Activated CD4-positive, alpha-beta memory T cell treated with anti-CD3 and anti-CD28 coated beads for 36 hours (primary cell): ENCODE measurements around the gene TGM5. TPM values are rescaled to one million over a fixed set of nuclear protein-coding genes. Genes with fewer than 3 reads are reported as not detected.
A peak's percentile ranks its signal among the peaks of the same experiment; 100 is the strongest.
"Not testable (repeated sequence)": the region's sequence is repeated elsewhere in the genome, so short reads cannot be mapped to it uniquely, and the experiment has no call there.

Experiments
- CTCF ChIA-PET: fragments of 350-600 bp; sonication (Branson Sonifier 250); formaldehyde crosslinking; loops from one replicate; lab custom pipeline; 2021; ENCODE audit warnings: antibody characterized with exemption, inconsistent platforms; lab: Charles Lee
- POLR2A ChIA-PET: fragments of 350-600 bp; sonication (Branson Sonifier 250); formaldehyde crosslinking; loops from one replicate; lab custom pipeline; 2021; ENCODE audit warnings: antibody characterized with exemption; lab: Charles Lee
- DNase-seq: peaks from one replicate; pipeline ENCODE4 v3.0.0-alpha.2; 2020
- H3K27ac Mint-ChIP-seq: one replicate; pipeline ENCODE4 v1.8.0; 2021; ENCODE audit warnings: mixed read lengths
- H3K27me3 Mint-ChIP-seq: one replicate; pipeline ENCODE4 v1.8.0; 2021; ENCODE audit warnings: mixed read lengths
- H3K36me3 Mint-ChIP-seq: one replicate; pipeline ENCODE4 v1.8.0; 2021; ENCODE audit warnings: mixed read lengths
- H3K4me1 Mint-ChIP-seq: one replicate; pipeline ENCODE4 v1.8.0; 2021; ENCODE audit warnings: low read depth, mixed read lengths
- H3K4me3 Mint-ChIP-seq: one replicate; pipeline ENCODE4 v1.8.0; 2021; ENCODE audit warnings: mild to moderate bottlenecking, mixed read lengths
- H3K9me3 Mint-ChIP-seq: one replicate; pipeline ENCODE4 v1.8.0; 2021; ENCODE audit warnings: mixed read lengths
- intact Hi-C: fragments of 100-400 bp; cut with micrococcal nuclease; formaldehyde crosslinking; loops from one replicate; pipeline ENCODE4 v1.15.1; 2023
- total RNA-seq, 2 experiments: library from RNA; stranded (reverse); gene quantifications; one replicate each; pipeline ENCODE4 v1.2.3, GENCODE V29; 2021

The TGM5 gene
- total RNA-seq, 2 experiments from 2014 or later, result not detected

DNA sequence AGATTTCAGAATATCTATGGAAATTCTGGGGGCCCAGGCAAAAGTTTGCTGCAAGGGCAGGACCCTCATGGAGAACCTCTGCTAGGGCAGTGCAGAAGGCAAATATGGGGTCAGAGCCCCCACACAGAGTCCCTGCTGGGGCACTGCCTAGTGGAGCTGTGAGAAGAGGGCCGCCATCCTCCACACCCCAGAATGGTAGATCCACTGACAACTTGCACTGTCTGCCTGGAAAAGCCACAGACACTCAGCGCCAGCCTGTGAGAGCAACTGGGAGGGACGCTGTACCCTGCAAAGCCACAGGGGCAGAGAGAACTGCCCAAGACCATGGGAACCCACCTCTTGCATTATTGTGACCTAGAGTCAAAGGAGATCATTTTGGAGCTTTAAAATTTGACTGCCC is 67.7 kb downstream of the TGM5 start:
- Mint-ChIP-seq H3K9me3 (peaks cover 7% of the 10 kb centered on the region), H3K27ac (no peak overlapping the region), H3K36me3 (peaks cover 28% of the 10 kb centered on the region), H3K4me3 (no peak overlapping the region), H3K27me3 (no peaks in the 10 kb centered on the region), H3K4me1 (peaks cover 2% of the 10 kb centered on the region)
- DNase-seq, result no peak
- intact Hi-C loops, result no loop called here
- POLR2A ChIA-PET, result no interaction called here
- CTCF ChIA-PET, result interaction anchor here (1.7 kb wide), 1 partner anchor 86 kb away, joined by 4 read pairs; no protein-coding TSS in a partner anchor

DNA sequence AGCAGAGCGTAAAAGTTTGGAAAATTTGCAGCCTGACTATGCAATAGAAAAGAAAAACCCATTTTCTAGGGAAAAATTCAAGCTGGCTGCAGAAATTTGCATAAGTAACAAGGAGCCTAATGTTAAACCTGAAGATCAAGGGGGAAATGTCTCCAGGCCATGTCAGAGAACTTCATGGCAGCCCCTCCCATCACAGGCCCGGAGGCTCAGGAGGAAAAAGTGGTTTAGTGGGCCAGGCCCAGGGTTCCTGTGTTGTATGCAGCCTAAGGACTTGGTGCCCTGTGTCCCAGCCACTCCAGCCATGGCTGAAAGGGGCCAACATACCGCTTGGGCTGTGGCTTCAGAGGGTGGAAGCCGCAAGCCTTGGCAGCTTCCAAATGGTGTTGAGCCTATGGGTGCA is 68.2 kb downstream of the TGM5 start:
- peaks cover 28% of the 10 kb centered on the region for H3K36me3 Mint-ChIP-seq
- H3K4me3 Mint-ChIP-seq, DNase-seq, POLR2A ChIA-PET, H3K9me3 Mint-ChIP-seq, H3K4me1 Mint-ChIP-seq, H3K27ac Mint-ChIP-seq, intact Hi-C loops, CTCF ChIA-PET, H3K27me3 Mint-ChIP-seq: not testable (repeated sequence)

DNA sequence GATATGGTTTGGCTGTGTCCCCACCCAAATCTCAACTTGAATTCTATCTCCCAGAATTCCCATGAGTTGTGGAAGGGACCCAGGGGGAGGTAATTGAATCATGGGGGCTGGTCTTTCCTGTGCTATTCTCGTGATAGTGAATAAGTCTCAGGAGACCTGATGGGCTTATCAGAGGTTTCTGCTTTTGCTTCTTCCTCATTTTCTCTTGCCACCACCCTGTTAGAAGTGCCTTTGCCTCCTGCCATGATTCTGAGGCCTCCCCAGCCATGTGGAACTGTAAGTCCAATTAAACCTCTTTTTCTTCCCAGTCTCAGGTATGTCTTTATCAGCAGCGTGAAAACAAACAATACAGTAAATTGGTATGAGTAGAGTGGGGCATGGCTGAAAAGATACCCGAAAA is 69.0 kb downstream of the TGM5 start:
- H3K4me3 Mint-ChIP-seq, DNase-seq, intact Hi-C loops, H3K27ac Mint-ChIP-seq, H3K27me3 Mint-ChIP-seq, H3K4me1 Mint-ChIP-seq, POLR2A ChIA-PET, H3K9me3 Mint-ChIP-seq: not testable (repeated sequence)
- CTCF ChIA-PET, result interaction anchor here (1.0 kb wide), 1 partner anchor 27 kb away, joined by 3 read pairs; no protein-coding TSS in a partner anchor
- H3K36me3 Mint-ChIP-seq, result peaks cover 35% of the 10 kb centered on the region

DNA sequence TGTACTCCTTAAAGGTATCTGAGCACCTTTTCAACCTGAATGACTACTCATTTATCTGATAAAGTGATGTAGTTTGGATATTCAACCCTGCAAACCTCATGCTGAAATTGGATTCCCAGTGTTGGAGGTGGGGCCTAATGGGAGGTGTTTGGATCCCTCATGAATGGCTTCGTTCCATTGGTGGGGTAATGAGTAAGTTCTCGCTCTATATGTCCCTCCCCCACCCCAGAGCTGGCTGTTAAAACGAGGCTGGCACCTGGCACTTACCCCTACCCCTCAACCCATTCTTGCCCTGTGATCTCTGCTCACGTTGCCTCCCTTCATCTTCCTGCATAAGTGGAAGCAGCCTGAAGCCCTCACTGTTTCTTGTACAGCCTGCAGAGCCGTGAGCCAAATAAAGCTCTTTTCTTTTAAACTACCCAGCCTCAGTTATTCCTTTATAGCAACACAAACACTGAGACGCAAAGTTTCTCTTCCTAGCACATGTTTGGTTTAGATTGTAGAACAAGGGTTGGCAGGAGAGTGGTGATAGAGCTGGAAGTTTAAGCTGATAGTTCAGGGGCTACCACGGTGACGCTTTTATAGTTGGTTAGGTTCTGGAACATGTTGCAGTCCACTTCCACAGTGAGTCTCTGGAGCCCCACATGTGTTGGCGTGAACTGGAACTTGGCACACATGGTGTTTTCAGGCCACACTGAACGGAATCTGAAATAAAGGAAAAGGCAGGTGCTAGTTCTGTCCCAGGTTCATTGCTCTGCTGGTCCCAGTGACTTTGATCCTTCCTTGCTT is 69.8 kb downstream of the TGM5 start:
- DNase-seq, result no peak
- no peak overlapping the region for H3K27ac Mint-ChIP-seq
- H3K27me3 Mint-ChIP-seq, result no peaks in the 10 kb centered on the region
- intact Hi-C loops, result no loop called here
- ChIA-PET CTCF (interaction anchor here (1.0 to 1.5 kb wide), 2 partner anchors 11 to 28 kb away, joined by 3 read pairs; partner anchors contain the start of gene CCNDBP1), POLR2A (no interaction called here)
- no peak overlapping the region for H3K4me3 Mint-ChIP-seq
- peaks cover 40% of the 10 kb centered on the region for H3K36me3 Mint-ChIP-seq
- peaks cover 2% of the 10 kb centered on the region for H3K4me1 Mint-ChIP-seq
- peaks cover 7% of the 10 kb centered on the region for H3K9me3 Mint-ChIP-seq

DNA sequence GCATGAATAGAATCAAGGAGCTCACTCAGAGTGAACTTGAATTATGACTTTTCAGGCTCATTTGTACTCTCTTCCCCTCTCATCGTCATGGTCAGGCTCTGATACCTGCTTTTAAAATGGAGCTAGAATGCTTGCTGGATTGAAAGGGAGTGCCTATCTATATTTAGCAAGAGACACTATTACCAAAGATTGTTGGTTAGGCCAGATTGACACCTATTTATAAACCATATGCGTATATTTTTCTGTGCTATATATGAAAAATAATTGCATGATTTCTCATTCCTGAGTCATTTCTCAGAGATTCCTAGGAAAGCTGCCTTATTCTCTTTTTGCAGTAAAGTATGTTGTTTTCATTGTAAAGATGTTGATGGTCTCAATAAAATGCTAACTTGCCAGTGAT is 71.9 kb downstream of the TGM5 start:
- DNase-seq, result no peak
- Mint-ChIP-seq H3K36me3 (peaks cover 50% of the 10 kb centered on the region), H3K27me3 (no peaks in the 10 kb centered on the region), H3K4me3 (no peak overlapping the region), H3K27ac (no peak overlapping the region), H3K4me1 (peaks cover 1% of the 10 kb centered on the region), H3K9me3 (peaks cover 7% of the 10 kb centered on the region)
- intact Hi-C loops, result no loop called here
- ChIA-PET POLR2A (no interaction called here), CTCF (interaction anchor here (2.4 to 6.8 kb wide), 2 partner anchors 9 to 91 kb away, joined by 8 to 46 read pairs; no protein-coding TSS in a partner anchor)

DNA sequence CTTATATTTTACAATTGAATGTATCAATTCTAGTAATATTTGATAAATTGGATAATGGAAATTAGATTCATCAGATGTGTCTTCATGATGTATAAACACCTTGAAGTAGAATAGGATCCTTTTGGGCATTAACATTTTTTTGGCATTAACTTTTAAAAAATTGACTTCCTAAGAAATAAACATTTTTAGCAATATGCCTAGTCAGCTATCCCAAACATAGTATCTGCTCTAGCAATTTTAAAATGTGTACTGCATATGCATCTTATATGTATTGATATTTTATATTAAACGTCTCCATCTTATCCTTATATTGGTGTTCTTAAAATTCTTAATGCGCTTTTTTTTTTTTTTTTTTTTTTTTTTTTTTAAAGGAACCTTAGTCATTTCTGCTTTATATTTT is 73.0 kb downstream of the TGM5 start:
- H3K9me3 Mint-ChIP-seq, result peaks cover 7% of the 10 kb centered on the region
- H3K4me3 Mint-ChIP-seq, result no peak overlapping the region
- ChIA-PET CTCF (interaction anchor here (2.0 to 6.8 kb wide), 2 partner anchors 10 to 32 kb away, joined by 7 to 46 read pairs; no protein-coding TSS in a partner anchor), POLR2A (no interaction called here)
- H3K4me1 Mint-ChIP-seq, result peaks cover under 1% of the 10 kb centered on the region
- H3K36me3 Mint-ChIP-seq, result peaks cover 52% of the 10 kb centered on the region
- H3K27me3 Mint-ChIP-seq, result no peaks in the 10 kb centered on the region
- no peak for DNase-seq
- intact Hi-C loops, result no loop called here
- H3K27ac Mint-ChIP-seq, result no peak overlapping the region

DNA sequence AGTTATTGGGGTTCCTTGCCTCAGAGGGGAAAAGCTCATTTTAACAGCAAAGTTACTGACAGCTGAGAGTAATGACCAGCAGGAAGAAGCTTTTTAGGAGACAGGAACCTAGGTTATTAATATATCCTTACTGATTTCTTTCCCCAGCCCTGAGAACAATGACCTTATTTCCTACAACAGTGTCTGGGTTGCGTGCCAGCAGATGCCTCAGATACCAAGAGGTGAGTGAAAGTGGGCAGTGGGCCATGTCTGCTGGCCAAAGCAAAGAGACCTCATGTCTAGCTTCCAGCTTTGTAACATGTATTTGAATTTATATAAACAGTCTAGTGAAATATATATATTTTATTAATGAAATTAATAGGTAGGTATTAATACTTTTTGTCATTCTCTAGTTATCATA is 76.5 kb downstream of the TGM5 start:
- Mint-ChIP-seq H3K4me3 (no peak overlapping the region), H3K27me3 (no peaks in the 10 kb centered on the region), H3K36me3 (peaks cover 31% of the 10 kb centered on the region), H3K27ac (no peak overlapping the region), H3K9me3 (no peaks in the 10 kb centered on the region), H3K4me1 (peaks cover 18% of the 10 kb centered on the region)
- intact Hi-C loops, result no loop called here
- DNase-seq, result no peak
- CTCF ChIA-PET, result interaction anchor here (0.9 to 6.8 kb wide), 3 partner anchors 14 to 35 kb away, joined by 3 to 46 read pairs (median 4); no protein-coding TSS in a partner anchor
- POLR2A ChIA-PET, result no interaction called here

DNA sequence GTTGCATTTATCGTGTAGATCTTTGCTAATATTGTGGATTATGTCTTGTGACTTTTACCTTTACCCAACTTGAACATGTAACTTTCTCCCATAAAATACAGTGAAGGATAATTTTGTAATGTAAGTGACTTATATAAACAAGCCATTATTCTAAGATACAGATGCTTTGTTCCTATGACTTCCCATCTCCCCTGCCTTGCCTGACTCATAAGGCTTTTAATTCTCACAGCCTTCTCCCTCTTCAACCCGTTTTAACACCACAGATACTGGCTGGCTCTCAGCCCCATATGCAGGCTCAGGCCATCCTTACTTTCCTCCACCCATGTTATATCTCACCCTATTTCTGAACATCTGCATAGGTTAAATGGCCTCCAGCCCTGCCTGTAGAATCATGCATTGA is 77.4 kb downstream of the TGM5 start:
- intact Hi-C loops, result loop anchor here (5.0 to 10.0 kb wide), 2 partner anchors 57 to 614 kb away; partner anchors contain the start of genes STARD9 and TMEM62
- CTCF ChIA-PET, result interaction anchor here (1.0 to 6.8 kb wide), 2 partner anchors 15 to 96 kb away, joined by 6 to 46 read pairs; no protein-coding TSS in a partner anchor
- H3K9me3 Mint-ChIP-seq, result no peaks in the 10 kb centered on the region
- no peak overlapping the region for H3K4me3 Mint-ChIP-seq
- no peaks in the 10 kb centered on the region for H3K27me3 Mint-ChIP-seq
- H3K36me3 Mint-ChIP-seq, result peaks cover 26% of the 10 kb centered on the region
- H3K4me1 Mint-ChIP-seq, result peaks cover 21% of the 10 kb centered on the region
- no peak overlapping the region for H3K27ac Mint-ChIP-seq
- DNase-seq, result no peak
- POLR2A ChIA-PET, result no interaction called here

DNA sequence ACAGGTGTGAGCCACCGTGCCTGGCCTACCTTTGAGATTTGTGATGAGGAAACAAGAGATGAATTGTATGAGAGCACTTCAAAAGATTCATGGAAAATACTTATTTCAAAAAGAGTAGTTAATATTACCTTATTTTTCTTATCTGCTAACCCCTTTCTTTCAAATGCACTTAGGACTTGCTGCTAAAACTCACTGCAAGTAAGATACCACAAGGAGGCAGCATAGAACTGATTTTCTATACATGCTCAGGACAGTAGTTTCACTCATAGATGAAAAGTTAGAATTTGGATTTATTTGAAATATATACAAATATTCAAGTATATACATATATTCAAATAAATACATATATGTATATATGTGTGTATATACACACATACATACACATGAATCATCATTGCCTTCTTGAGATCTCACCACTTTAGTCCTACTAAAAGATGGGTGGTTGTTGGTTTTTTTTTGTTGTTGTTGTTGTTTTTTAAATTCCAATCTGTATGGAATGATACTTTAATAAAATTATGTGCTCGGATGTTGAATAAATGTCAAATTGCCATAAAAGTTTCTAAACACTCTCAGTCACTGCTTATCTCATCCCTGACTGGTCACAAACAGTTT is 79.1 kb downstream of the TGM5 start:
- intact Hi-C loops, result loop anchor here (1.0 to 10.0 kb wide), 3 partner anchors 55 to 613 kb away; partner anchors contain the start of genes STARD9 and TMEM62

DNA sequence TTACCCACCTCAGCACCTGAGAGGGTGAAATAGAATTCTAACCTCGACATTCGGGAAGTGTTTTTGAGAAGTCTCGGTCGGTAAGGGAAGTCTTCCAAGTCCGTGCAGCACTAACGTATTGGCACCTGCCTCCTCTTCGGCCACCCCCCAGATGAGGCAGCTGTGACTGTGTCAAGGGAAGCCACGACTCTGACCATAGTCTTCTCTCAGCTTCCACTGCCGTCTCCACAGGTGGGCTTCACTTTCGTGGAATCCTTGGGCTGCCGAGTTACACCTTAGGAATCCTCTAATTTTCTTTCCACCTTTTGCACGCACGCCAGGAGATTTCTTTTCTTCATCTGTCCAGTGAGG is 80.8 kb downstream of the TGM5 start:
- no peaks in the 10 kb centered on the region for H3K27me3 Mint-ChIP-seq
- H3K9me3 Mint-ChIP-seq, result no peaks in the 10 kb centered on the region
- peak overlapping the region; percentile 91 for H3K4me3 Mint-ChIP-seq
- DNase-seq, result no peak
- H3K27ac Mint-ChIP-seq, result peak overlapping the region; percentile 86
- CTCF ChIA-PET, result interaction anchor here (0.9 to 2.2 kb wide), 6 partner anchors 11 to 173 kb away, joined by 3 to 14 read pairs (median 4); no protein-coding TSS in a partner anchor
- intact Hi-C loops, result loop anchor here (5.0 to 10.0 kb wide), 2 partner anchors 54 to 611 kb away; partner anchors contain the start of genes STARD9 and TMEM62
- POLR2A ChIA-PET, result interaction anchor here (0.6 to 1.0 kb wide), 2 partner anchors 80 to 318 kb away, joined by 3 read pairs; partner anchors contain the start of gene UBR1
- peaks cover 24% of the 10 kb centered on the region for H3K4me1 Mint-ChIP-seq
- peaks cover 12% of the 10 kb centered on the region for H3K36me3 Mint-ChIP-seq

More for the DNA sequence above, 79.1 kb downstream of the TGM5 start:
- POLR2A ChIA-PET, result no interaction called here
- H3K27me3 Mint-ChIP-seq, result no peaks in the 10 kb centered on the region
- H3K4me3 Mint-ChIP-seq, result no peak overlapping the region
- H3K36me3 Mint-ChIP-seq, result peaks cover 16% of the 10 kb centered on the region
- DNase-seq, result no peak
- peaks cover 21% of the 10 kb centered on the region for H3K4me1 Mint-ChIP-seq
- H3K27ac Mint-ChIP-seq, result no peak overlapping the region
- H3K9me3 Mint-ChIP-seq, result no peaks in the 10 kb centered on the region
- CTCF ChIA-PET, result interaction anchor here (1.0 to 2.2 kb wide), 2 partner anchors 17 to 37 kb away, joined by 4 to 14 read pairs; no protein-coding TSS in a partner anchor

DNA sequence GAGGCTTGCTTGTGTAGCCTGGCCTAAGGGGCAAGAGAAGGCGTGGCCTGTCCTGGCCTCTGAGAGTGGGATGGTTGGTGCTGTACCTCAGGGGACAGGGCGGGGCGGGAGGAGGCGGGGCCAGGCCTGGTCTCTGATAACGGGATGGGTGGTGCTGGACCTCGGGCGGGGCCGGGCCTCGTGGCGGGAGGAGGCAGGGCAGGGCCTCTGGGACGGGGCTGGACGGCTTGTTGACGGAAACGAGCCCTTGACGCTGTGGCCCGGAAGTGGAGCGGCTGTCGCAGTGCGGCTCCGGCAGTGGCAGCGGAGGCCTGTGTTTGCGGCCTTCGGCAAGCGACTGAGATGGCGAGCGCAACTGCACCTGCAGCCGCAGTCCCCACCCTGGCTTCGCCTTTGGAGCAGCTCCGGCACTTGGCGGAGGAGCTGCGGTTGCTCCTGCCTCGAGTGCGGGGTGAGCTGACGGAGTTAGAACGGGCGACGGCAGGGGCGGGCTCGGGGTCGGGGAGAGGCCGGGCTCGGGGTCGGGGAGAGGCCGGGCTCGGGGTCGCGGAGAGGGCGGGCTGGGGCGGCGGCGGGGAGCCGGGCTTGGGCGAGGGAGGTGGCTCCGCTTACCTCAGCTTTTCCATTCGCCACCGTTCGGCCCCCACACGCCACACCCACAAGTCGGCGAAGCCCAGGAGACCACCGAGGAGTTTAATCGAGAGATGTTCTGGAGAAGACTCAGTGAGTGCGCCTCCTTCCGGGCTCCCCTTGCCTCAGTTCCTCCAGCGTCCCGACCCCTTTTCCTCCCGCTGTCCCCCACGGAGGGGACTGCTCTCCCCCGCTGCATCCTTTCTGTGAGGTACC is 81.3 kb downstream of the TGM5 start, which contains the start of gene CCNDBP1:
CCNDBP1 (plus strand) TSS at position 247 of the 846 bp plus-strand sequence; CDS start at position 343, 96 bp downstream.
- peak within 1 kb of the TSS; percentile 86 for H3K27ac Mint-ChIP-seq
- no peaks in the 10 kb centered on the region for H3K27me3 Mint-ChIP-seq
- CTCF ChIA-PET, result interaction anchor here (1.4 to 2.2 kb wide), 3 partner anchors 11 to 100 kb away, joined by 3 to 14 read pairs (median 14); no protein-coding TSS in a partner anchor
- H3K4me1 Mint-ChIP-seq, result peaks cover 24% of the 10 kb centered on the region
- peak within 1 kb of the TSS; percentile 91 for H3K4me3 Mint-ChIP-seq
- POLR2A ChIA-PET, result no interaction called here
- H3K9me3 Mint-ChIP-seq, result no peaks in the 10 kb centered on the region
- H3K36me3 Mint-ChIP-seq, result peaks cover 7% of the 10 kb centered on the region
- intact Hi-C loops, result loop anchor here (1.0 to 10.0 kb wide), 4 partner anchors 53 to 611 kb away; partner anchors contain the start of genes LCMT2, STARD9, TMEM62 and UBR1
- DNase-seq, result peak; percentile 96
